ENCODE data around the gene GNPTAB.

GRCh38 chr12:101854747-101855146 is 24.0 kb upstream of the GNPTAB start:
- TF ChIP-seq TAF1 (CRISPR knock-in tag; IDR thresholded peaks at IDR 0.05), result no peak
- no peak for TF ChIP-seq PREB (CRISPR knock-in tag; IDR thresholded peaks at IDR 0.05)
- TF ChIP-seq JUND (CRISPR knock-in tag; IDR thresholded peaks at IDR 0.05), result no peak
- TF ChIP-seq ZNF644 (CRISPR knock-in tag; IDR thresholded peaks at IDR 0.05; ENCODE audit: low read depth), result no peak
- TF ChIP-seq CEBPB (IDR thresholded peaks at IDR 0.05; ENCODE audit: borderline replicate concordance, low read depth, low read length), result no peak
- TF ChIP-seq ZFP36 (IDR thresholded peaks at IDR 0.05; ENCODE audit: borderline replicate concordance, low read depth, low read length, partially characterized antibody), result no peak
- TF ChIP-seq MLLT10 (CRISPR knock-in tag; IDR thresholded peaks at IDR 0.05), result no peak
- no peak for TF ChIP-seq POLR2A (IDR thresholded peaks at IDR 0.05; ENCODE audit: insufficient read depth in 1 of 2, low read depth in 2 of 2, low read length in 2 of 2)
- no peak for TF ChIP-seq TARDBP (CRISPR knock-in tag; IDR thresholded peaks at IDR 0.05)
- no peak for TF ChIP-seq ARNT2 (CRISPR knock-in tag; IDR thresholded peaks at IDR 0.05; ENCODE audit: low read depth)
- TF ChIP-seq ZNF75D (CRISPR knock-in tag; IDR thresholded peaks at IDR 0.05; ENCODE audit: borderline replicate concordance), result no peak
- TF ChIP-seq TRIM24 (CRISPR knock-in tag; IDR thresholded peaks at IDR 0.05), result no peak
- no peak for TF ChIP-seq MATR3 (CRISPR knock-in tag; IDR thresholded peaks at IDR 0.05)
- TF ChIP-seq CTCF (CRISPR knock-in tag; IDR thresholded peaks at IDR 0.05), result no peak
